Measurements from ENCODE around the gene USP34.
"Not testable (repeated sequence)": the region's sequence is repeated elsewhere in the genome, so short reads cannot be mapped to it uniquely, and the experiment has no call there.

USP34 gene

DNA sequence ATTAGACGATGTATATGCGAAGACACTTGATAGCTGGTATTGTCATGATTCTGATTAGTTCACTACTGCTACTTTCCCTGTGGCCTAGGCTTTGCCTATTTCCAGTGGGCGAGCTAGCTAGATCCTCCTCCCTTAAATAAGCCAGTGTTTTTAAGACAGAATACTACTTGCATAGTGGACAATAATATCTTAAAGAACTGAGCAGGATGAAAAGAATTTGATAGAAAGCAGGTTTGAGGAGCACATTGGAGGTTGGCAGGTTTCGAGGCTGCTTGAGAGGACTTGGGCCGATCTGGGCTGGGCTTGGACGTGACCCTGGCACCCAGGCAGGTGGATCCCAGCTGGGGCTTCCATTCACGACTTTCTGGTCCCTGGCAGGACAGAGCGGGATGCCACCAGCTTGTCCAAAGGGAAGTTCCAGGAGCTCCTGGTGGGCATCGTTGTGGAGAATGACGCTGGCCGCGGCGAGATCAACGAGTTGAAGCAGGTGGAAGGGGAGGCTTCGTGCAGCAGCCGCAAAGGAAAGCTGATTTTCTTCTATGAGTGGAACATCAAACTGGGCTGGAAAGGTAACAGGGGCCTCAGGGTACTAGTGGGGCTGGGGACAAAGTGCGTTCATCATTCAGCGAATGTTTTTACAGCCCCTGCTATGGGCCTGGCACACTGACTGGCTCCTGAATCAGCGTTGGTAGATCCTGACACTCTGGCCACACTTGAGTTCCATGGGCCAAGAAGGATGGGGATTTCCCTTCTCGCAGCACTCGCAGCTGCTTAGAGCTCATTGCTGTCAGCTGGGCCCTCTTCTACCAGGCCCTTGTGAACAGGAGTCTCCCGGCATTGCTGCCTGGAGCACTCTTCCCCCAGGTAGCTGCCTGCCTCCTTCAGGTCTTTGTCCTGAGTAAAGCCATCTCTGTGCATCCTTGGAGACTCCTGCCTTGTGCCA, 292.0 kb downstream of the USP34 start:
- no peak for DNase-seq

DNA sequence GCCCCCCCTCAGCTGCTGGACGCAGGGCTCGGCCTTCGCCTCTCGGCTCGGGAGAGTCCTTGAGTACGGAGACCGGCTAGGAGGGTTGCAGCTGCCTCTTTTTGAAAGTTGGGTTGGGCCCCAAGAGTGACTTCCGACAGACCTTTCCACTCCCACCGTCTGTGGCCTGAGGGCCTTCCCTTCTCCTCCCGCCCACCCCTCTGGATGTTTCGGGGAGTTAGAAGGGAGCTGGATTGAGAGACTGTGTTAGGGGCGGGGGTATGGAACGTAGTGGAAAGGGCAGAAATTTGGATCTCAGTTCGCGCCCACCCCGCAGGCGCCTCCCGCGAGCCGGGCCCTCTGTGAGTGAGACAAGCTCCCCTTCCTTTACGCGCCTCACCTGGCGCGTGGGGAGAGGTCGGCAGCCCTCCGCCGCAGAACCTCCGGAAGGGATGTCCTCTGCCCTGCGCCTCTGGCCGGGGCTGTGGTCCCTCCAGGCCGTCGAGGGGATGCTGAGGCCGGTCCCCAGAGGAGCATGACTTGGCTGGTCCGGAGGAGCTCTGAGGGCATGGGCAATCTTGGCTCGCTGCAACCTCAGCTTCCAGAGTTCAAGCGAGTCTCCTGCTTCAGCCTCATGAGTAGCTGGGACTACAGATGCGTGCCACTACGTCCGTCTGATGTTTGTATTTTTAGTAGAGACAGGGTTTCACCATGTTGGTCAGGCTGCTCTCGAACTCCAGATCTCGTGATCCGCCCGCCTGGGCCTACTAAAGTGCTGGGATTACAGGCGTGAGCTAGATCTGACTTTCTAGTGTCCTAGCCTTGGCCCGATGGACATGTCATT, 292.9 kb downstream of the USP34 start:
- peak; percentile 43 for DNase-seq

DNA sequence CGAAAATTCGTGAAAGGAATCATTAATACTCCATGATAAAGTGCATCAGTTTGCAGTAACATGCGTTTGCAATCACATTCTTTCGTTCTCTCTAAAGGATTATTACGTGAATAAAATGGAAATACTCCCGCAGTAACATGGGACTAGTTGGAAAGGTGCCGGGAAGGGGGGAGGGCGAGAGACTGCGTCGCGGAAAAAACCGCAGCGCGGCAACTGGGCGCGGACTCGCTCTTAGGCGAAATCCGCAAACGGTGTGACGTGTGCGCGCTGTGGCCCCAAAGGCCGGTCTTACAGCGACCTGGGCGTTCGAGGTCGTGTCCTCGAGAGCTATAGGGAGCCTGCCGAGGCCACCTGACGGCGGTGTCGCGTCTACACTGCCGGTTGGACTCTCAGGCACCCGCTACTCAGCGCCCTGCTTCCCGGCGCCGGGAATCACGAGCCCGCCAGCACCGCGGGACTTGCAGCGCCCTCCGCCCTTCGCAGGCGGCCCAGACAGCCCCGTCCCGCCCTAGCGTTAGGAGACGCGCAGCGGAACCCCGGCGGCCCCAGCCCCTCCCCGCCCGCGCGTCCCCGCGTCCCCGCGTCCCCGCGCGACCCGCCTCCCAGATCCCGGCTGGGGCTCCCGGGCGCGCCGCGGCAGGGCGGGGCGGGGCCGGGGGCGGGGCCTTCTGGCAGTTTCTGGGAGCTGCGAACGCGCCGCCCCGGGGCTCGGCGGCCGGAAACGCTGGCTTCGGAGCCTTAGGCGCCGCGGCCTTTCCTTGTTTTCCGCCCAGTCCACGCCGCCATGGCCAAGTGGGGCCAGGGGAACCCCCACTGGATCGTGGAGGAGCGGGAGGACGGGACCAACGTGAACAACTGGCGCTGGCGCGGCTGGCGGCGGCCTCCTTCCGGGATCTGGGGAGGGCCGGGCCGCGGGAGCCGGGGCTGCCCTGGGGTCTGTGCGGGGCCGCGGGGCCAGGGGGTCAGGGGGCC, 293.8 kb downstream of the USP34 start:
- DNase-seq, result peak; percentile 93

GRCh38 chr2:61175036-61175435, 295.9 kb downstream of the USP34 start:
- no peak for DNase-seq

- no peak for DNase-seq
Observed at GRCh38 chr2:61173116-61173515, 297.8 kb downstream of the USP34 start.

GRCh38 chr2:61172671-61173070, 298.2 kb downstream of the USP34 start:
- no peak for DNase-seq

- DNase-seq, result no peak
Observed at GRCh38 chr2:61167579-61167978, 303.3 kb downstream of the USP34 start.

GRCh38 chr2:61165946-61166345, 304.9 kb downstream of the USP34 start:
- no peak for DNase-seq

DNA sequence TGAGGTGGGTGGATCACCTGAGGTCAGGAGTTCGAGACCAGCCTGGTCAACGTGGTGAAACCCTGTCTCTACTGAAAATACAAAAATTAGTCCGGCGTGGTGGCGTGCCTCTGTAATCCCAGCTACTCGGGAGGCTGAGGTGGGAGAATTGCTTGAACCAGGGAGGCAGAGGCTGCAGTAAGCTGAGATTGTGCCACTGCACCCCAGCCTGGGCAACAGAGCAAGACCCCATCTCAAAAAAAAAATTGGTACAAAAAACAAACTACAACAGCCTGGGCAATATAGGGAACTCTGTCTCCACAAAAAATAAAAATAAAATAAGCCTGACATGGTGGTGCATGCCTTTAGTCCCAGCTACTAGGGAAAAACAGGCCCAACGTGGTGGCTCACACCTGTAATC, 305.8 kb downstream of the USP34 start:
- not testable (repeated sequence) for DNase-seq

- DNase-seq, result no peak
Observed at GRCh38 chr2:61162721-61163120, 308.2 kb downstream of the USP34 start.

- DNase-seq, result no peak
Observed at GRCh38 chr2:61161888-61162287, 309.0 kb downstream of the USP34 start, which contains the start of gene C2orf74. Gene C2orf74 (plus strand): TSS chr2:61162188. CDS start chr2:61162515, 327 bp downstream.

- DNase-seq, result no peak
Observed at GRCh38 chr2:61158356-61158955, 312.4 kb downstream of the USP34 start.

GRCh38 chr2:61157371-61158003, 313.4 kb downstream of the USP34 start:
- DNase-seq, result no peak

DNA sequence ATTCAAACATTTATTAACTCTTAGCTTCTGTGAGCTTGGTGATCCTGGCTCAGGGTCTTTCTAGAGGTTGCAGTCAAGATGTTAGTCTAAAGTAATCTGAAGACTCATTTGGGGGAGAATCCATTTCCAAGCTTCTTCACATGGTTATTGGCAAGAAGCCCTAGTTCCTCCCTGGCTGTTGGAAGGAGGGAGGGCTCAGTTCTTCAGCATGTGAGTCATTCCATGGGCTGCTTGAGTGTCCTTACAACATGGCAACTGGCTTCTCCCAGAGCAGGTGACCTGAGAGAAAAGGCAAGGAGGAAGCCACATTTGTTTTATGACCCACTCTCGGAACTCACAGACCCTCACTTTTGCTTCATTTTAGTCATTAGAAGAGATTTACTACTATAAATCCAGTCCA, 319.5 kb downstream of the USP34 start:
- no peak for DNase-seq

GRCh38 chr2:61149074-61149473, 321.8 kb downstream of the USP34 start:
- no peak for DNase-seq

GRCh38 chr2:61148091-61148490, 322.8 kb downstream of the USP34 start:
- not testable (repeated sequence) for DNase-seq

DNA sequence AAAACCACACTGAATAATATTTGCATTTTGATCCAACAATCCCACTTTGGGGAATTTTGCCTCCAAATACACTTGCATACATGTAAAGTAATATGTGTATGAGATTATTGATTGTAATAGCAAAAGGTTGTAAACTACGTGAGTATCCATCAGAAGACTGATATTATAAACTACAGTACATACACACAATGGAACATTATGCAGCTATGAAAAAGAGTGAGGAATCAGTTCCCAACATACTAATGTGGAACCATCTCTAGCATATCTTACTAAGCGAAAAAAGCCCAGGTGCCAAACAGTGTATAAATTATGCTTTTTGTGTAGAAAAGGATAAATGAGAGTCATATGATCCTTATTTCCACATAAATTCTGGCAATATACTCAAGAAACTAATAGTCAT, 324.9 kb downstream of the USP34 start:
- DNase-seq, result no peak

GRCh38 chr2:61144697-61145268, 326.1 kb downstream of the USP34 start:
- DNase-seq, result no peak

GRCh38 chr2:61141151-61141550, 329.7 kb downstream of the USP34 start:
- no peak for DNase-seq

DNA sequence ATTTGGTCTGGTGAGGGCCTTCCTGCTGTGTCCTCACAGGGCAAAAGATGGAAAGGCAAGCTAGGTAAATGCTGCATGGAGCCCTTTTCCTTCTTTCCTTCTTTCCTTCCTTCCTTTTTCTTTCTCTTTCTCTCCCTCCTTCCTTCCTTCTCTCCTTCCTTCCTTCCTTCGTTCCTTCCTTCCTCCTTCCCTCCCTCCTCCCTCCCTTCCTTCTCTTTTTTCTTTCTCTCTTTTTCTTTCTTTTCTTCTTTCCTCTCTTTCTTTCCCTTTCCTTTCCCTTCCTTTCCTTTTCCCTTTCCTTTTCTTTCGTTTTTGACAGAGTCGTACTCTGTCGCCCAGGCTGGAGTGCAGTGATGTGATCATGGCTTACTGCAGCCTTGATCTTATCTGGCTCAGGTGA, 332.0 kb downstream of the USP34 start:
- no peak for DNase-seq
